H1 (cell line): Measurements from ENCODE around the gene LPCAT1. TPM values are rescaled to one million over a fixed set of nuclear protein-coding genes. Genes with fewer than 3 reads are reported as not detected.

ENCODE experiments used
- CTCF ChIA-PET: fragments of 300-600 bp; sonication (Branson Sonifier 250); formaldehyde crosslinking; loops from one replicate; lab custom pipeline; 2021; ENCODE audit not compliant: partially characterized antibody; lab: Charles Lee
- POLR2A ChIA-PET: fragments of 300-600 bp; sonication (Branson Sonifier 250); formaldehyde crosslinking; loops from one replicate; lab custom pipeline; 2021; ENCODE audit warnings: inconsistent platforms; ENCODE audit not compliant: partially characterized antibody; lab: Charles Lee
- DNase-seq, 2 experiments: peaks; one replicate each; pipeline versions ENCODE4 v3.0.0 to v3.0.0-alpha.2; 2010 to 2022; ENCODE audit warnings: low spot score in 2 of 2, low read depth in 1 of 2, mixed read lengths in 1 of 2
- FAIRE-seq: peaks from 2 replicates; lab custom pipeline; 2011; peaks lifted over from hg19 to GRCh38; lab: Jason Lieb, UNC
- H2AFZ ChIP-seq: 2 replicates; pipeline ENCODE4 v1.8.1; 2012; ENCODE audit warnings: low read length, inconsistent platforms
- H2AK5ac ChIP-seq: 2 replicates; pipeline ENCODE4 v1.6.1; 2013; ENCODE audit warnings: low read depth, low read length
- H2BK120ac ChIP-seq: replicated peaks from 2 replicates; pipeline ENCODE3; 2013; ENCODE audit warnings: low read depth, low read length, inconsistent platforms
- H2BK12ac ChIP-seq: 2 replicates; pipeline ENCODE4 v1.6.1; 2013; ENCODE audit warnings: low read depth, low read length
- H2BK15ac ChIP-seq: 2 replicates; pipeline ENCODE4 v1.6.1; 2013; ENCODE audit warnings: low read length
- H2BK20ac ChIP-seq: 2 replicates; pipeline ENCODE4 v1.6.1; 2013; ENCODE audit warnings: low read length
- H2BK5ac ChIP-seq: 2 replicates; pipeline ENCODE4 v1.6.1; 2013; ENCODE audit warnings: low read depth, low read length
- H3K14ac ChIP-seq: 2 replicates; pipeline ENCODE4 v1.6.1; 2013; ENCODE audit warnings: inconsistent platforms; ENCODE audit not compliant: insufficient read length
- H3K18ac ChIP-seq: 2 replicates; pipeline ENCODE4 v1.6.1; 2013; ENCODE audit warnings: low read length; ENCODE audit errors: extremely low read depth
- H3K23ac ChIP-seq: 2 replicates; pipeline ENCODE4 v1.6.1; 2013; ENCODE audit warnings: inconsistent platforms; ENCODE audit not compliant: insufficient read length
- H3K23me2 ChIP-seq: 2 replicates; pipeline ENCODE4 v1.6.1; 2013; ENCODE audit warnings: low read depth, low read length
- H3K27ac ChIP-seq: 2 replicates; pipeline ENCODE4 v1.6.1; 2011; ENCODE audit warnings: low read depth, low read length, inconsistent platforms
- H3K27me3 ChIP-seq, 4 experiments: replicated peaks in 1 of 4; 1 replicate in 1 of 4; 2 replicates in 3 of 4; pipeline versions ENCODE4 v1.6.1 to v1.8.1; 2011 to 2013; ENCODE audit warnings: low read length in 3 of 4, mild to moderate bottlenecking in 3 of 4, inconsistent platforms in 2 of 4, mixed read lengths in 2 of 4, moderate library complexity in 1 of 4; ENCODE audit not compliant: control insufficient read depth in 3 of 4, insufficient read depth in 3 of 4; ENCODE audit errors: extremely low read depth in 1 of 4
- H3K36me3 ChIP-seq, 4 experiments: 2 replicates each; pipeline versions ENCODE4 v1.6.1 to v1.8.1; 2011 to 2013; ENCODE audit warnings: mild to moderate bottlenecking in 4 of 4, low read length in 3 of 4, moderate library complexity in 2 of 4, control low read depth in 1 of 4, inconsistent platforms in 1 of 4; ENCODE audit not compliant: insufficient read depth in 4 of 4, control insufficient read depth in 2 of 4
- H3K4ac ChIP-seq: replicated peaks from 2 replicates; pipeline ENCODE3; 2013; ENCODE audit warnings: low read length, low read depth, mixed read lengths, inconsistent platforms; ENCODE audit not compliant: insufficient read length
- H3K4me1 ChIP-seq, 4 experiments: replicated peaks in 1 of 4; 1 replicate in 1 of 4; 2 replicates in 3 of 4; pipeline versions ENCODE4 v1.6.1 to v1.8.1; 2011 to 2013; ENCODE audit warnings: low read length in 3 of 4, inconsistent platforms in 2 of 4, mixed read lengths in 1 of 4; ENCODE audit not compliant: insufficient read depth in 4 of 4, control insufficient read depth in 3 of 4
- H3K4me2 ChIP-seq, 2 experiments: 2 replicates each; pipeline versions ENCODE4 v1.6.1 to v1.8.1; 2011 to 2013; ENCODE audit warnings: low read depth in 2 of 2, low read length in 2 of 2, control low read depth in 1 of 2, inconsistent platforms in 1 of 2, mild to moderate bottlenecking in 1 of 2; ENCODE audit not compliant: insufficient read depth in 1 of 2
- H3K4me3 ChIP-seq, 4 experiments: fragments of 200-600, 300-600 bp in 1 of 4; sonication (generic), shearing (Covaris generic), sonication (Bioruptor Twin) in 1 of 4; 2 replicates each; pipeline versions ENCODE4 v1.5.1 to v1.8.1; 2011 to 2016; ENCODE audit warnings: low read length in 4 of 4, low read depth in 3 of 4, control low read depth in 2 of 4, inconsistent platforms in 2 of 4, mild to moderate bottlenecking in 2 of 4, mixed read lengths in 1 of 4, moderate library complexity in 1 of 4; ENCODE audit not compliant: insufficient read depth in 2 of 4; ENCODE audit errors: extremely low read depth in 1 of 4
- H3K56ac ChIP-seq: replicated peaks from 2 replicates; pipeline ENCODE3; 2013; ENCODE audit warnings: low read depth, mild to moderate bottlenecking, mixed read lengths, low read length, inconsistent platforms; ENCODE audit not compliant: insufficient read length
- H3K79me1 ChIP-seq: 2 replicates; pipeline ENCODE4 v1.6.1; 2013; ENCODE audit warnings: low read depth, low read length, control low read depth
- H3K79me2 ChIP-seq, 2 experiments: 2 replicates each; pipeline versions ENCODE4 v1.6.1 to v1.8.1; 2012 to 2013; ENCODE audit warnings: low read length in 2 of 2, mild to moderate bottlenecking in 2 of 2, inconsistent platforms in 1 of 2; ENCODE audit not compliant: insufficient read depth in 2 of 2, control insufficient read depth in 1 of 2
- H3K9ac ChIP-seq, 4 experiments: replicated peaks in 1 of 4; 1 replicate in 1 of 4; 2 replicates in 3 of 4; pipeline versions ENCODE4 v1.6.1 to v1.8.1; 2011 to 2013; ENCODE audit warnings: low read depth in 3 of 4, low read length in 3 of 4, control low read depth in 2 of 4, mild to moderate bottlenecking in 2 of 4, moderate library complexity in 2 of 4, inconsistent platforms in 1 of 4; ENCODE audit errors: extremely low read depth in 1 of 4
- H3K9me3 ChIP-seq, 2 experiments: 2 replicates each; pipeline versions ENCODE4 v1.6.1 to v1.8.1; 2012 to 2013; ENCODE audit warnings: mild to moderate bottlenecking in 2 of 2, moderate library complexity in 2 of 2, control low read depth in 1 of 2, inconsistent platforms in 1 of 2, low read depth in 1 of 2, low read length in 1 of 2, mixed read lengths in 1 of 2; ENCODE audit not compliant: insufficient read depth in 2 of 2
- H4K20me1 ChIP-seq, 2 experiments: replicated peaks in 1 of 2; 2 replicates each; pipeline versions ENCODE3 to v1.8.1; 2011 to 2013; ENCODE audit warnings: inconsistent platforms in 2 of 2, low read length in 2 of 2, mild to moderate bottlenecking in 1 of 2; ENCODE audit not compliant: insufficient read depth in 2 of 2, control insufficient read depth in 1 of 2
- H4K5ac ChIP-seq: 2 replicates; pipeline ENCODE4 v1.6.1; 2013; ENCODE audit warnings: low read length, low read depth, mixed read lengths, inconsistent platforms; ENCODE audit not compliant: insufficient read length
- H4K8ac ChIP-seq: 2 replicates; pipeline ENCODE4 v1.8.0; 2013; ENCODE audit warnings: mild to moderate bottlenecking, moderate library complexity, low read length, inconsistent platforms; ENCODE audit not compliant: insufficient read depth; ENCODE audit errors: extremely low read depth
- H4K91ac ChIP-seq: replicated peaks from 2 replicates; pipeline ENCODE3; 2013; ENCODE audit warnings: low read length, mixed read lengths, inconsistent platforms; ENCODE audit not compliant: insufficient read length
- CTCF ChIP-seq, 3 experiments: IDR thresholded peaks; 1 replicate in 2 of 3; 2 replicates in 1 of 3; pipeline versions ENCODE4 v1.5.1 to v1.6.1; 2011; ENCODE audit warnings: low read length in 3 of 3, mild to moderate bottlenecking in 3 of 3, inconsistent platforms in 2 of 3, low read depth in 1 of 3, moderate library complexity in 1 of 3; ENCODE audit not compliant: insufficient read depth in 1 of 3; ENCODE audit errors: control extremely low read depth in 1 of 3
- EGR1 ChIP-seq: IDR thresholded peaks from 2 replicates; pipeline ENCODE4 v1.6.1; 2011; ENCODE audit warnings: low read depth, low read length, borderline replicate concordance
- HDAC2 ChIP-seq, 2 experiments: fragments of 300-600 bp in 1 of 2; sonication (generic) in 1 of 2; IDR thresholded peaks; 2 replicates each; pipeline ENCODE4 v1.6.1; 2011 to 2012; ENCODE audit warnings: low read depth in 2 of 2, low read length in 2 of 2, mild to moderate bottlenecking in 2 of 2, moderate library complexity in 2 of 2, borderline replicate concordance in 1 of 2, inconsistent platforms in 1 of 2
- PHF8 ChIP-seq: fragments of 200-600 bp; sonication (generic); conservative IDR thresholded peaks from 2 replicates; pipeline ENCODE4 v1.7.1; 2012; ENCODE audit warnings: low read depth, mild to moderate bottlenecking, inconsistent platforms, low read length, moderate library complexity
- USF2 ChIP-seq: IDR thresholded peaks from 2 replicates; pipeline ENCODE4 v1.6.1; 2011; ENCODE audit warnings: low read length, improper control_type of control experiment
- YY1 ChIP-seq: IDR thresholded peaks from 2 replicates; pipeline ENCODE4 v1.6.1; 2011; ENCODE audit warnings: low read depth, mild to moderate bottlenecking, low read length
- WGBS, 2 experiments: shearing (Covaris generic) in 1 of 2; methylation state at CpG; one replicate each; pipeline versions ENCODE4 v1.1.6 to v1.1.7; 2013 to 2015; ENCODE audit warnings: low lambda C conversion rate in 2 of 2, mixed read lengths in 2 of 2, inconsistent platforms in 1 of 2, low coverage in 1 of 2, missing lambda C conversion rate in 1 of 2; ENCODE audit not compliant: insufficient replicate concordance in 2 of 2, insufficient coverage in 1 of 2, insufficient read length in 1 of 2; ENCODE audit errors: extremely low coverage in 1 of 2, missing lambda C conversion rate in 1 of 2; 5-methylcytosine and 5-hydroxymethylcytosine counted together
- polyA plus RNA-seq, 7 experiments: library from polyadenylated mRNA; depleted of rRNA in 3 of 7; stranded (reverse) in 5 of 7; unstranded in 2 of 7; fragments of >200 nt in 5 of 7; fragments of 200-250 nt in 2 of 7; gene quantifications; 1 replicate in 5 of 7; 2 replicates in 1 of 7; 4 replicates in 1 of 7; pipeline versions ENCODE4 v1.2.1 to v1.2.3, GENCODE V29; 2011 to 2013; ENCODE audit warnings: missing spikeins in 2 of 7, mixed read lengths in 2 of 7
- total RNA-seq: library from RNA; stranded (reverse); fragmentation: NEBNext Ultra II Directional; extraction: Animal tissue kit (Norgen Biotek cat#: 25700); gene quantifications from 2 replicates; pipeline ENCODE4 v1.2.1, GENCODE V29; 2021
- TF ChIP-seq, protein P1 (sequence below): IDR thresholded peaks from 2 replicates; pipeline ENCODE4 v1.6.1; 2011; ENCODE audit warnings: low read depth, mild to moderate bottlenecking, low read length; ENCODE audit not compliant: insufficient read depth

The LPCAT1 gene
- total and polyA plus RNA-seq, 2 of the 8 experiments (the other 6 are each of a cell fraction or from before 2014, with no cell fraction given): 107 to 260 TPM

GRCh38 chr5:1447671-1448361 lies 75.9 kb downstream of the LPCAT1 start:
- peaks cover 14% of the 10 kb centered on the region; the same call in 1 of the 2 replicates for H3K23me2 ChIP-seq
- POLR2A ChIA-PET: interaction anchor here (0.6 to 1.2 kb wide), 2 partner anchors 9 to 14 kb away, joined by 3 to 5 read pairs; no protein-coding TSS in a partner anchor
- TF ChIP-seq, protein P1, sequence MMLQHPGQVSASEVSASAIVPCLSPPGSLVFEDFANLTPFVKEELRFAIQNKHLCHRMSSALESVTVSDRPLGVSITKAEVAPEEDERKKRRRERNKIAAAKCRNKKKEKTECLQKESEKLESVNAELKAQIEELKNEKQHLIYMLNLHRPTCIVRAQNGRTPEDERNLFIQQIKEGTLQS: no peak
- TF ChIP-seq EGR1 (no peak), CTCF (IDR thresholded peaks at IDR 0.05; ENCODE audit: control extremely low read depth in 1 of 3, insufficient read depth in 1 of 3, low read depth in 1 of 3, low read length in 3 of 3) (no peak), YY1 (no peak), PHF8 (no peak), USF2 (no peak), HDAC2 (IDR thresholded peaks at IDR 0.05; ENCODE audit: borderline replicate concordance in 1 of 2, low read depth in 2 of 2, low read length in 2 of 2) (no peak)

More at GRCh38 chr5:1447671-1448361, 75.9 kb downstream of the LPCAT1 start:
- no peak overlapping the region for H2BK5ac ChIP-seq
- no peak overlapping the region for H3K9ac ChIP-seq
- H3K79me2 ChIP-seq: no peaks in the 10 kb centered on the region
- H3K23ac ChIP-seq: no peak overlapping the region
- peak in 1 of 2 experiments; percentile 39 for DNase-seq
- H3K14ac ChIP-seq: no peak overlapping the region
- FAIRE-seq: no peak
- no peak overlapping the region for H2BK120ac ChIP-seq
- no peak overlapping the region for H4K5ac ChIP-seq
- H2BK15ac ChIP-seq: no peak overlapping the region
- peaks cover 2 to 7% of the 10 kb centered on the region in 2 experiments for H4K20me1 ChIP-seq
- no peak overlapping the region for H4K8ac ChIP-seq
- no peak overlapping the region for H2BK12ac ChIP-seq
- no peak overlapping the region for H4K91ac ChIP-seq
- H2AK5ac ChIP-seq: no peak overlapping the region
- no peak overlapping the region for H3K4me3 ChIP-seq
- CTCF ChIA-PET: interaction anchor here (0.5 to 3.0 kb wide), 6 partner anchors 10 to 718 kb away, joined by 3 to 10 read pairs (median 6); no protein-coding TSS in a partner anchor
- no peak overlapping the region for H3K4me2 ChIP-seq
- H3K27me3 ChIP-seq: peaks cover 30 to 64% (median 58%) of the 10 kb centered on the region in 4 experiments
- no peak overlapping the region for H3K4ac ChIP-seq
- H3K4me1 ChIP-seq: peaks cover 0 to 6% (median 0%) of the 10 kb centered on the region in 4 experiments; a peak in 3 of 7 replicates
- H3K18ac ChIP-seq: no peak overlapping the region
- H3K27ac ChIP-seq: no peak overlapping the region
- H3K56ac ChIP-seq: no peak overlapping the region
- no peak overlapping the region for H2BK20ac ChIP-seq
- H3K36me3 ChIP-seq: no peaks in the 10 kb centered on the region
- H2AFZ ChIP-seq: no peak overlapping the region
- peaks cover 0 to 2% of the 10 kb centered on the region in 2 experiments; a peak in 2 of 4 replicates for H3K9me3 ChIP-seq
- no peaks in the 10 kb centered on the region for H3K79me1 ChIP-seq
- WGBS, 2 experiments: 80% methylated on average over 16 of the region's 16 CpGs; no CpG with 5 or more reads in 1 of the 2 experiments
